Right lobe of liver (tissue), 6 donors: ENCODE results near the gene CTDSP2. TPM values are rescaled to one million over a fixed set of nuclear protein-coding genes. Genes with fewer than 3 reads are reported as not detected.
"Not testable (repeated sequence)": the region's sequence is repeated elsewhere in the genome, so short reads cannot be mapped to it uniquely, and the experiment has no call there.

ENCODE experiments used
- ATAC-seq, 4 donors: fragments of 200-7000 bp; cut with Tn5 transposase; one replicate each; pipeline ENCODE4 v1.9.1; 2020; ENCODE audit warnings: mild to moderate bottlenecking in 4 of 4, moderate library complexity in 4 of 4
- DNase-seq, 3 donors: peaks; one replicate each; pipeline ENCODE4 v3.0.0-alpha.2; 2020
- H3K27ac ChIP-seq, 3 donors: fragments of 200-600 bp; one replicate each; pipeline ENCODE4 v1.8.0; 2022
- H3K27me3 ChIP-seq, 2 donors: fragments of 200-600 bp; one replicate each; pipeline ENCODE4 v1.8.0; 2022
- H3K36me3 ChIP-seq, 4 donors: fragments of 200-600 bp; sonication (generic) in 1 of 4; one replicate each; pipeline versions ENCODE4 v1.5.1 to v1.8.0; 2017 to 2022; ENCODE audit warnings: control low read depth in 1 of 4
- H3K4me1 ChIP-seq, 4 donors: fragments of 200-600 bp; sonication (generic) in 1 of 4; one replicate each; pipeline versions ENCODE4 v1.5.1 to v1.8.0; 2017 to 2022; ENCODE audit warnings: control low read depth in 1 of 4
- H3K4me3 ChIP-seq, 3 donors: fragments of 200-600 bp; one replicate each; pipeline ENCODE4 v1.8.0; 2022
- H3K9me3 ChIP-seq, 4 donors: fragments of 200-600 bp; sonication (generic) in 1 of 4; one replicate each; pipeline versions ENCODE4 v1.5.1 to v1.8.0; 2017 to 2022; ENCODE audit warnings: control low read depth in 1 of 4
- CTCF ChIP-seq, 4 donors: fragments of 200-600 bp in 3 of 4; fragments of 450-650 bp in 1 of 4; IDR thresholded peaks; one replicate each; pipeline versions ENCODE4 v1.5.1 to v1.8.0; 2016 to 2022; ENCODE audit warnings: antibody characterized with exemption in 4 of 4, mild to moderate bottlenecking in 2 of 4
- POLR2A ChIP-seq: fragments of 450-650 bp; IDR thresholded peaks from one replicate; pipeline ENCODE4 v1.6.1; 2017; ENCODE audit warnings: antibody characterized with exemption, mild to moderate bottlenecking
- WGBS: methylation state at CpG from one replicate; pipeline ENCODE4 v1.1.6; 2018; ENCODE audit warnings: low coverage, low lambda C conversion rate; ENCODE audit not compliant: insufficient coverage; ENCODE audit errors: missing lambda C conversion rate; 5-methylcytosine and 5-hydroxymethylcytosine counted together
- intact Hi-C, 2 donors: fragments of 100-400 bp; cut with DNase I; formaldehyde crosslinking; loops; one replicate each; pipeline versions ENCODE4 v1.11.2 to v1.14.1; 2022
- total RNA-seq, 6 experiments: library from RNA; depleted of rRNA in 2 of 6; stranded (reverse); fragments of >200 nt in 2 of 6; fragmentation: NEBNext Ultra II Directional in 3 of 6; extraction: Animal tissue kit (Norgen Biotek cat#: 25700) in 3 of 6; gene quantifications; one replicate each; pipeline versions ENCODE4 v1.1.0 to v1.2.4, GENCODE V29; 2016 to 2023
- donor health status: DM: no; HTN: yes; CAD: no.
- donor health status: DM: no; HTN: no; CAD: no.
- donor health status: DM: no; HTN: no; CAD: no.
- donor health status: DM: no; HTN: yes; CAD: no.
- donor health status: DM: no; HTN: yes; CAD: no.

Gene CTDSP2
- total RNA-seq, 6 experiments from 2014 or later, result 39.3 to 84.2 (median 64.7) TPM

DNA sequence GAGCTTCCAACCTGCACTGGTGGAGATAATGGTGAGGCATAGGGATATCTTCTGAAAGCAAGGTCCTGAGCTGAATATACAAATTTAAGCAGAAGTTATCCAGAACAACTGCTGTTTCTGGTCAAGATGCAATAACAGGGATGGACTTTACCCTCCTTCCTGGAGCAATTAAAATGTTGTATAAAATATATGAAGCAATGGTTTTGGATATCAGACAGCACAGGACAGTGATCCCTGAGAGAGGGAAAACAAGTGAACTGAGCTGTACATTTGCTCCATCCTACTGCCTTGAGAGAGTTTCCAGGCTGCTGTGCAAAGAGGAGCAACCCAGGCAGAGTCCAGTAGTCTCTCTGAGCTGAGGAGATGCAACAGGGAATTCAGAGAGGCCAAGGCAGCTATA is 36.0 kb upstream of the CTDSP2 start:
- no peak for TF ChIP-seq CTCF (IDR thresholded peaks at IDR 0.05)
- no peak for TF ChIP-seq POLR2A
- no peaks in the 10 kb centered on the region for H3K4me1 ChIP-seq
- DNase-seq (no peak), ATAC-seq (no peak)
- H3K36me3 ChIP-seq, result no peaks in the 10 kb centered on the region
- H3K27ac ChIP-seq, result no peak overlapping the region
- no peaks in the 10 kb centered on the region for H3K27me3 ChIP-seq
- intact Hi-C loops, result no loop called here
- no peak overlapping the region for H3K4me3 ChIP-seq
- H3K9me3 ChIP-seq, result no peaks in the 10 kb centered on the region

DNA sequence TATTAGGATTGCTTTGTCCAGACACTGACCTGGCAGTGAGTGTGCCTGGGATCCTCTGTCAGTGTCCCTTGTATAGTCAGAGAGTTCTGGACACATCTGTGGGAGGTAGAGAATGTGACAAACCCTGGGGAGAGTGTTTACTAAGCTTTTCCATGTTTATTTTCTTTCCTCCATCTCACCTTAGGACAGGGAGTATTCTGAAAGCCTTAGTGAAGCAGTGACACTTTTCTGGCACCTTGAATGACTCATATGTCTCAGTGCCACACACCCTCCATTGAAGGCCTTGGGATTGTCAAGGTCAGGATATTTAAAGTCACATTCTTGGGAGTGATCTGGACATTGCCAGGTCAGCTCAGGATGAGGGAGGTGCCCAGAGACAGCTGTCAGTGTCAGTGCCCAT is 34.9 kb upstream of the CTDSP2 start:
- no peaks in the 10 kb centered on the region for H3K4me1 ChIP-seq
- ATAC-seq (no peak), DNase-seq (no peak)
- intact Hi-C loops, result no loop called here
- TF ChIP-seq POLR2A (no peak), CTCF (IDR thresholded peaks at IDR 0.05) (no peak)
- H3K4me3 ChIP-seq, result no peak overlapping the region
- no peaks in the 10 kb centered on the region for H3K9me3 ChIP-seq
- H3K27me3 ChIP-seq, result no peaks in the 10 kb centered on the region
- no peak overlapping the region for H3K27ac ChIP-seq
- no peaks in the 10 kb centered on the region for H3K36me3 ChIP-seq

GRCh38 chr12:57881035-57881434 is 34.5 kb upstream of the CTDSP2 start:
- WGBS, result 94% methylated on average over 9 of the region's 9 CpGs
- DNase-seq, result not testable (repeated sequence)

DNA sequence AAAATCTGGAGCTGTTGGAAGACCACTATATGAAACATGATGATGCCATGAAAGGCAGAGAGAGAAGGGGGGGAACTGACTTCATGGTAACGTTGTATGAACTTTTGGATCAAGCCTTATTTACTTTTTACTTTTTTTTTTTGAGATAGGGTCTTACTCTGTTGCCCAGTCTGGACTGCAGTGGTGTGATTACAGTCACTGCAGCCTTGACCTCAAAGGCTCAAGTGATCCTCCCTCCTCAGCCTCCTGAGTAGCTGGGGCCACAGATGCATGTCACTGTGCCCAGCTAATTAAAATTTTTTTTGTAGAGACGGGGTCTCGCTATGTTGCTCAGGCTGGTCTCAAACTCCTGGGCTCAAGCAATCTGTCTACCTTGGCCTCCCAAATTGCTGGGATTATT is 31.3 kb upstream of the CTDSP2 start:
- Histone ChIP-seq H3K27me3 (no peaks in the 10 kb centered on the region), H3K36me3 (no peaks in the 10 kb centered on the region), H3K27ac (no peak overlapping the region), H3K9me3 (no peaks in the 10 kb centered on the region), H3K4me1 (no peaks in the 10 kb centered on the region), H3K4me3 (no peak overlapping the region)
- intact Hi-C loops, result no loop called here
- DNase-seq (no peak), ATAC-seq (no peak)
- TF ChIP-seq POLR2A, result no peak
- no peak for TF ChIP-seq CTCF (IDR thresholded peaks at IDR 0.05)
- WGBS, result 87% methylated on average over 3 of the region's 3 CpGs

More at GRCh38 chr12:57881035-57881434, 34.5 kb upstream of the CTDSP2 start:
- H3K36me3 ChIP-seq, H3K4me3 ChIP-seq, H3K4me1 ChIP-seq, H3K27me3 ChIP-seq, H3K9me3 ChIP-seq, ATAC-seq, H3K27ac ChIP-seq, intact Hi-C loops: not testable (repeated sequence)

GRCh38 chr12:57875753-57876547 is 29.4 kb upstream of the CTDSP2 start:
- TF ChIP-seq CTCF (IDR thresholded peaks at IDR 0.05), result no peak
- TF ChIP-seq POLR2A, result no peak
- Histone ChIP-seq H3K27ac (no peak overlapping the region), H3K9me3 (no peaks in the 10 kb centered on the region), H3K4me3 (no peak overlapping the region), H3K4me1 (no peaks in the 10 kb centered on the region), H3K36me3 (no peaks in the 10 kb centered on the region), H3K27me3 (no peaks in the 10 kb centered on the region)
- 73% methylated on average over 4 of the region's 5 CpGs for WGBS
- DNase-seq (no peak), ATAC-seq (no peak)
- intact Hi-C loops, result no loop called here
